ENCODE measurements around the gene SLFN14. TPM values are rescaled to one million over a fixed set of nuclear protein-coding genes. Genes with fewer than 3 reads are reported as not detected.

SLFN14 gene
- under 0.01 TPM in 1 of 2 replicates, not detected in the other for total RNA-seq

DNA sequence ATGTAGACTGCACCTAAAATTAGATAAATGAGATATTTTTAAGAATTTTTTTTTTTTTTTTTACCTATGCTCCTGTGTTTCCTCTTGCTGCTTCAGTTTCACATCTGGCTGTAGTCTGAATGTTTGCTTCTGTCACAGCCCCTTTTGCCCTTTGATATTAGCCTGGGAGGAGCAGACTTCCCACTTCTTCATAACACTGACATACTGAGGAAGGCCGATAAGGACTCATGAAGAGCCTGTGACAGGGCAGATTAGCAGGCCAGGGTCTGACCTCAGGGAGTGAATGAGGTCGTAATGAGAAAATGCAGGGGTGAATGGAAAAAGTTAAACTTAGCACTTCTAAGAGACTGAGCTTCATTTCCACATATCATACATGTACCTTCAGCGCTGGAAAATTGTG, at the start of gene SLFN14:
Gene SLFN14 (minus strand): TSS at position 117 of the 400 bp plus-strand sequence. CDS start 2,757 bp downstream, outside the sequence.

DNA sequence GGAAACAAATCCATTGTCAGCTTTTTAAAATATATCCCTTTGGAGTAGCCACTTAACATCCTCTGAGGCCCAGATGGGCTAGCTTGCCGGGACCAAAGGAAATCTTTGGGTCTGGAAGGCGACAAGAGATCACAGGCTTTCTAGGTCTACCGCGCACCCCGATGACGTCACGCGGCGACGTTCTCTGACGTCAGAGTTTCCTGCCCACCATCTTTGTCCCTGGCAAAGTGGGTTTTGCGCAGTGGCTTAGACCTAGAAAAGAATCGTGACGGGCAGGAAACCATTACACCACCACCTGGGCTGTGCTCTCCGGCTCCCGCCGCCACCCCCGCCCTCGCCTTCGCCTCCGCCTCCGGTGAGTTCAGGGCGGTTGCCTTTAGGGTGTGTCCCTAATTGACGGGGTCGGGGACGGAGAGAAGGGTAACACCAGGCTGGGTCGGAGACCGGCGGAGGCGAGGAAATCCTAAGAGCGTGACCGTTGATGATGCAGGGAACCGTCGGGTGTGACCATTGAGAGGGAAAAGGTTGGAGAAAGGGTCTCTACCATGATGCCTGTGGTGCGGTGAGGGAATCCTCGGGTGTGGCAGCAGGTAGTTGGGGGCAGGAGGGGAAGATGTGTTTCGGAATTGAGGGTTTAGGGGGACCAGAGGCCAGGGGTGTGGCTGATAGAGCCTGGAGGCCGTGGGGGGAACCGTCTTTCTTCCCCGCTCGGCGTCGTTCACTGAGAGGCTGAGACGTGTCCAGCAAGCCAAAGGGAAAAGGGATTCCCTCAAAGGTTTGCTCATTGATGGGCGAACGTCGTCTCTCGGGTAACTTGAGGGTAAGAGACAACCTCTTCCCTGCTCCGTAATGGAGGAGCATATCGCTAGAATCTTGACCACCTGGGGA, 26.7 kb upstream of the SLFN14 start, which contains the start of gene AP2B1:
Gene AP2B1 (plus strand): TSS at position 249 of the 888 bp plus-strand sequence. CDS start 6,709 bp downstream, outside the sequence.

DNA sequence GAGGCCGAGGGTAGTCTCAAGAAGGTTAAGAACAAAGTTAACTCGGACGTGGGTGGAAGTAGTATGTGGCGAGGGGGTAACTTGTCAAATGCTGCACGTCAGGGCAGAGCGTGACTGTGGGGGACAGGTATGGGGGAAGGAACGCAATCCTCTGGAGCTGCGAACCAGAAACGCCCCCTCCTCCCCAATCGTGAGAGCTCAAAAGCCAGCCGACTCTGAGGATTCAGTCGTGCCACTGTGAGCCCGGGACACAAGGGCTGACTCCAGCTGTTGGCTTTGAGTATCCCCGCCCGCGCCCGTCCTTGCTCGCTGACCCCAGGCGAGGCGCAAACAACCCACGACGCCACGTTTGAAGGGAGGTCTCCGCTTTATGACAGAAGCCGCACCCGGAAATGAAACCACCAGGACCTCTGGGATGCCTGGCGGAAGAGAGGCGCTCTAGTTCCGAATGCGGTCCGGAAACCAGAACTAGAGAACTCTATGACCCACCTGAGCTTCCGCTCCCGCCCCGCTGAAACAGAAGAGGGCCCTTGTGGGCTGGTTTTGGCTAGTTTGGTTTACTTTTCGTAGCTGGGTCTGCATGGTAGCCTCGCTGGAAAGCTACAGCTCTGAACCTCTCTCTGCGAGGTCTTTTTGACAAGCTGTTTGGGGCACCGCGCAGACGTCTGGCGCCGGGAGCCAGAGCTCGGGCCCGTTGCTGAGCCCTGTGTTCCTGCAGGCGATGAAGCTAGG, 17.7 kb upstream of the SLFN14 start, which contains the start of gene PEX12:
Gene PEX12 (minus strand): TSS at position 375 of the 732 bp plus-strand sequence. CDS start 550 bp downstream, outside the sequence.

DNA sequence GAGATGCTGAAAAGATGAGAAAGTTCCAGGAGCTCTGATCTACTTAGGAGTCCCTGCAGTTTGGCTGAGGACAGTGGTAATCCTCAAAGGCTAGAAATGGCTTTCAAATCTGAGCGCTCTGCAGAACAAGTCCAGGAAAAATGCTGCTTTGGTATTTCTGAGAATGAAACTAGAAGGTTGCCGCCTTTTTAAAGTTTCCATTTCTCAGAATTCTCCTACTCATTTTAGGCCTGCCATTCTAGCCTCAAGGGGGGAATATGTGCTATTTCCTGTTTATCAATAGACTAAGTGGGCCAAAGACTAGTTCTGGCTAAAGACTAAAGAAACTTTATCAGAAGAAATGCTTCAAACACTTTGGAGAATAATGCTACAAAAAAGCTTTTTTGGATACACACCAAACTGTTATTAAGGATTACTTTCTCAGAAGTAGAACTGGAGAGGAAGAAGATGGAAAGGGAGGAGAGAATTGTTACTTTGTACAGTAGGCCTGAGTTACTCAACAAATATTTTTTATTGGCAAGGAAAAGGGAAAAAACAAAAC, 22.9 kb downstream of the SLFN14 start, which contains the start of gene SLFN12L:
Gene SLFN12L (minus strand): TSS at position 78 of the 541 bp plus-strand sequence. CDS start 15,314 bp downstream, outside the sequence.

Small RNAs within 50 kb of the gene (small RNA-seq; reads per million reads assigned to genes)
- gene AC004134.1 (not detected), gene AC015911.1 (not detected), gene SNORD7 (13.2 reads per million, percentile 96 among the genes with 10 or more reads in this experiment)

Other genes with a start within 250 kb of the SLFN14 start
- 62.4 and 77.9 TPM in 2 replicates for gene SLFN11, start 187.2 kb downstream of the SLFN14 start, total RNA-seq
- 44.4 and 48.2 TPM in 2 replicates for gene SLFN12, start 128.3 kb downstream of the SLFN14 start, total RNA-seq
- 1.5 and 2.3 TPM in 2 replicates for gene SLFN13, start 112.1 kb downstream of the SLFN14 start, total RNA-seq
- gene SLFN12L, start 23.1 kb downstream of the SLFN14 start, total RNA-seq, result not detected in 2 replicates
- 4.4 and 4.9 TPM in 2 replicates for gene PEX12, start 17.8 kb upstream of the SLFN14 start, total RNA-seq
- 156 and 172 TPM in 2 replicates for gene AP2B1, start 26.5 kb upstream of the SLFN14 start, total RNA-seq
- 0.19 and 0.33 TPM in 2 replicates for gene RASL10B, start 170.8 kb upstream of the SLFN14 start, total RNA-seq
- not detected in 2 replicates for gene GAS2L2, start 192.4 kb upstream of the SLFN14 start, total RNA-seq
- not detected in 2 replicates for gene C17orf50, start 200.1 kb upstream of the SLFN14 start, total RNA-seq
- 11.3 and 13.7 TPM in 2 replicates for gene MMP28, start 234.8 kb upstream of the SLFN14 start, total RNA-seq
- 67.6 and 71.3 TPM in 2 replicates for gene TAF15, start 248.7 kb upstream of the SLFN14 start, total RNA-seq

Measured in vein endothelial cell (primary cell).